ENCODE data around the gene HOXD9. TPM values are rescaled to one million over a fixed set of nuclear protein-coding genes. Genes with fewer than 3 reads are reported as not detected.
A peak's percentile ranks its signal among the peaks of the same experiment; 100 is the strongest.

Gene HOXD9
- total and polyA plus RNA-seq, 7 donors, result 0.46 to 27.1 (median 10.6) TPM

GRCh38 chr2:176128982-176129796 lies 6.7 kb downstream of the HOXD9 start, which contains the start of gene HOXD8:
Gene HOXD8 (plus strand): TSS chr2:176129705. CDS start chr2:176130367, 662 bp downstream.
- TF ChIP-seq EP300 (IDR thresholded peaks at IDR 0.05) (no peak), POLR2AphosphoS5 (IDR thresholded peaks at IDR 0.05) (peak; percentile 52 to 85 (median 81))
- peaks cover 11 to 68% (median 65%) of the 10 kb centered on the region in 3 donors for H3K27me3 ChIP-seq

GRCh38 chr2:176129813-176130146 lies 7.3 kb downstream of the HOXD9 start:
- TF ChIP-seq EP300 (IDR thresholded peaks at IDR 0.05) (no peak), POLR2A (IDR thresholded peaks at IDR 0.05) (no peak), CTCF (IDR thresholded peaks at IDR 0.05) (no peak), POLR2AphosphoS5 (IDR thresholded peaks at IDR 0.05) (no peak)
- WGBS, 2 donors, result 2% methylated on average over 43 of the region's 43 CpGs
- peaks cover 11 to 74% (median 69%) of the 10 kb centered on the region in 3 donors for H3K27me3 ChIP-seq

More at GRCh38 chr2:176128982-176129796, 6.7 kb downstream of the HOXD9 start, which contains the start of gene HOXD8:
- Histone ChIP-seq H3K36me3 (no peaks in the 10 kb centered on the region), H3K9me3 (no peaks in the 10 kb centered on the region), H3K4me3 (peak within 1 kb of the TSS; percentile 37 to 69 (median 50)), H3K4me1 (peaks cover 0 to 49% (median 33%) of the 10 kb centered on the region in 4 donors), H3K27ac (peak within 1 kb of the TSS; percentile 72 to 93 (median 87))
- WGBS, 2 donors, result 1 to 3% methylated on average over 64 of the region's 64 CpGs
- intact Hi-C loops (cut with DNase I), result loop anchor here (2.0 kb wide), 1 partner anchor 510 kb away; no protein-coding TSS in a partner anchor
- peak; percentile 89 for DNase-seq

GRCh38 chr2:176130147-176130956 lies 7.8 kb downstream of the HOXD9 start:
- Histone ChIP-seq H3K4me3 (peak overlapping the region; percentile 37 to 69 (median 50)), H3K9me3 (no peaks in the 10 kb centered on the region), H3K27me3 (peaks cover 11 to 80% (median 69%) of the 10 kb centered on the region in 3 donors), H3K27ac (peak overlapping the region; percentile 72 to 93 (median 87)), H3K36me3 (no peaks in the 10 kb centered on the region), H3K4me1 (peaks cover 0 to 56% (median 37%) of the 10 kb centered on the region in 4 donors)
- intact Hi-C loops (cut with DNase I), result no loop called here
- 1 to 3% methylated on average over 100 of the region's 100 CpGs for WGBS, 2 donors
- TF ChIP-seq POLR2A (IDR thresholded peaks at IDR 0.05) (no peak), POLR2AphosphoS5 (IDR thresholded peaks at IDR 0.05) (peak; percentile 26 to 62 (median 44))
- DNase-seq, result peak; percentile 86

More at GRCh38 chr2:176129813-176130146, 7.3 kb downstream of the HOXD9 start:
- intact Hi-C loops (cut with DNase I), result loop anchor here (2.0 kb wide), 1 partner anchor 509 kb away; no protein-coding TSS in a partner anchor
- DNase-seq, result peak; percentile 75
- Histone ChIP-seq H3K36me3 (no peaks in the 10 kb centered on the region), H3K27ac (peak overlapping the region; percentile 72 to 93 (median 87)), H3K4me3 (peak overlapping the region; percentile 37 to 69 (median 50)), H3K9me3 (no peaks in the 10 kb centered on the region), H3K4me1 (peaks cover 0 to 51% (median 34%) of the 10 kb centered on the region in 4 donors)

GRCh38 chr2:176130957-176131847 lies 8.7 kb downstream of the HOXD9 start:
- 29 to 40% methylated on average over 15 of the region's 15 CpGs for WGBS, 2 donors
- DNase-seq, result peak; percentile 20
- Histone ChIP-seq H3K4me3 (peak overlapping the region; percentile 37 to 69 (median 50)), H3K9me3 (no peaks in the 10 kb centered on the region), H3K36me3 (no peaks in the 10 kb centered on the region), H3K27me3 (peaks cover 11 to 89% (median 75%) of the 10 kb centered on the region in 3 donors), H3K4me1 (peaks cover 0 to 60% (median 39%) of the 10 kb centered on the region in 4 donors), H3K27ac (peak overlapping the region; percentile 72 to 93 (median 87))
- intact Hi-C loops (cut with DNase I), result no loop called here
- TF ChIP-seq CTCF (IDR thresholded peaks at IDR 0.05), result no peak
- no peak for TF ChIP-seq POLR2AphosphoS5 (IDR thresholded peaks at IDR 0.05)
- TF ChIP-seq EP300 (IDR thresholded peaks at IDR 0.05), result no peak
- no peak for TF ChIP-seq POLR2A (IDR thresholded peaks at IDR 0.05)

- peaks cover 0 to 59% (median 44%) of the 10 kb centered on the region in 4 donors for H3K4me1 ChIP-seq
- H3K27me3 ChIP-seq, result peaks cover 11 to 95% (median 81%) of the 10 kb centered on the region in 3 donors
- DNase-seq, result no peak
- 42 to 71% methylated on average over 4 of the region's 4 CpGs for whole genome bisulfite sequencing, 2 donors
- intact Hi-C loops (cut with DNase I), result no loop called here
- H3K4me3 ChIP-seq, result peak overlapping the region in 2 of 4 donors; percentile 1 to 10
- H3K27ac ChIP-seq, result peak overlapping the region in 2 of 4 donors; percentile 91 to 93
- no peak for TF ChIP-seq POLR2AphosphoS5 (IDR thresholded peaks at IDR 0.05)
- TF ChIP-seq POLR2A (IDR thresholded peaks at IDR 0.05), result no peak
- no peak for TF ChIP-seq CTCF (IDR thresholded peaks at IDR 0.05)
- TF ChIP-seq EP300 (IDR thresholded peaks at IDR 0.05), result no peak
- no peaks in the 10 kb centered on the region for H3K36me3 ChIP-seq
- no peaks in the 10 kb centered on the region for H3K9me3 ChIP-seq
Measured at GRCh38 chr2:176131848-176132158, 9.3 kb downstream of the HOXD9 start.
